Right lobe of liver (tissue), 4 donors: Measurements from ENCODE around the gene ANKS1B.

ENCODE experiments used
- POLR2A ChIP-seq: fragments of 450-650 bp; IDR thresholded peaks from one replicate; pipeline ENCODE4 v1.6.1; 2017; ENCODE audit warnings: antibody characterized with exemption, mild to moderate bottlenecking
- TF ChIP-seq, protein P1 (sequence below), 4 donors: fragments of 200-600 bp in 3 of 4; fragments of 450-650 bp in 1 of 4; IDR thresholded peaks; one replicate each; pipeline versions ENCODE4 v1.5.1 to v1.8.0; 2016 to 2022; ENCODE audit warnings: antibody characterized with exemption in 4 of 4, mild to moderate bottlenecking in 2 of 4
- donor health status: DM: no; HTN: no; CAD: no.
- donor health status: DM: no; HTN: no; CAD: no.
- donor health status: DM: no; HTN: yes; CAD: no.

GRCh38 chr12:99746538-99746937, 238.2 kb downstream of the ANKS1B start:
- TF ChIP-seq, protein P1, sequence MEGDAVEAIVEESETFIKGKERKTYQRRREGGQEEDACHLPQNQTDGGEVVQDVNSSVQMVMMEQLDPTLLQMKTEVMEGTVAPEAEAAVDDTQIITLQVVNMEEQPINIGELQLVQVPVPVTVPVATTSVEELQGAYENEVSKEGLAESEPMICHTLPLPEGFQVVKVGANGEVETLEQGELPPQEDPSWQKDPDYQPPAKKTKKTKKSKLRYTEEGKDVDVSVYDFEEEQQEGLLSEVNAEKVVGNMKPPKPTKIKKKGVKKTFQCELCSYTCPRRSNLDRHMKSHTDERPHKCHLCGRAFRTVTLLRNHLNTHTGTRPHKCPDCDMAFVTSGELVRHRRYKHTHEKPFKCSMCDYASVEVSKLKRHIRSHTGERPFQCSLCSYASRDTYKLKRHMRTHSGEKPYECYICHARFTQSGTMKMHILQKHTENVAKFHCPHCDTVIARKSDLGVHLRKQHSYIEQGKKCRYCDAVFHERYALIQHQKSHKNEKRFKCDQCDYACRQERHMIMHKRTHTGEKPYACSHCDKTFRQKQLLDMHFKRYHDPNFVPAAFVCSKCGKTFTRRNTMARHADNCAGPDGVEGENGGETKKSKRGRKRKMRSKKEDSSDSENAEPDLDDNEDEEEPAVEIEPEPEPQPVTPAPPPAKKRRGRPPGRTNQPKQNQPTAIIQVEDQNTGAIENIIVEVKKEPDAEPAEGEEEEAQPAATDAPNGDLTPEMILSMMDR (IDR thresholded peaks at IDR 0.05), result peak in 2 of 4 donors; percentile 18 to 23
- no peak for TF ChIP-seq POLR2A
